NCI-H146 (cell line): Measurements from ENCODE around the gene FBXO48.
"Not testable (repeated sequence)": the region's sequence is repeated elsewhere in the genome, so short reads cannot be mapped to it uniquely, and the experiment has no call there.

Experiments
- DNase-seq: peaks from one replicate; lab custom pipeline; 2025; lab: John Stamatoyannopoulos, UW

FBXO48 gene, protein sequence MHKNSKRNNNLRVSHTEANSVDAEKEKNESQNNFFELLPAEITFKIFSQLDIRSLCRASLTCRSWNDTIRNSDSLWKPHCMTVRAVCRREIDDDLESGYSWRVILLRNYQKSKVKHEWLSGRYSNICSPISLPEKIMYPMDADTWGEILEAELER

DNA sequence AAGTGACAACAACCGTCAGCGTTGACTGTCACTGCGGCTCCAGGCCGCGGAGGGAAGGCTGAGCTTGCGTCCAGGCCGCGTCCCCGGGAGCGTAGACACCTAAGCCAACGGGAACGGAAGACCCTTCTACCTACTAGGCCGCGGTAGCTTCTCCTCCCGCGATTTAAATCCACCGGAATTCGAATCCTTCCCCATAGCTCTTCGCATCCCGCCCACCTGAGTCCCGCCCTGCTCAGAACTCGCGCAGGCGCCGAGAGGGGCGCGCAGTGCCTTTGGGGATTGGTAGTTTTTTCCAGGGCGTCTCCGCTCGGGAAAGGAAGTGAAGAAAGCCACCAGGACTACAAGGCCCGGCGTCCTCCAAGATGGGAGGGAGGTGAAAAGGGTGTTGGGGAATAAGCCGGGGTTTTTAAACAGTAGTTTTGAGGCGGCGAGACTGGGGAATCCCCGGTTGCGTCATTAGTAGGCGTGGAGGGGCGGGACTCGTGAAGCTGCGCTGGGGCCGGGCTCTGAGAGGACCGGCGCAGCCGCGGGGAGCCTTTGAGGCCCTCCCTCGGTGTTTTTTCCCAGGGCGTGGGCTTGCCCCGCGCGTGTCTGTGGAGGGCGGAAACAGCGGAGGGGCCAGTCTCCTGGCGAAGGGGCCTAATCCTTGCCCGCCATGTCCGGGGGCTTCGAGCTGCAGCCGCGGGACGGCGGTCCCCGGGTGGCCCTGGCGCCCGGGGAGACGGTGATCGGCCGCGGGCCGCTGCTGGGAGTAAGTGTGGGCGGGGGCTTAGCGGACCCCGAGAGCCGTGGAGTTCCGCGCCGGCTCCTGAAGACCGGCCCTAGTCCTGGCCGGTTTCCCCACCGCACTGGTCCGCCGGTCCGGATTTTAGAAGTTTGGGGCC, at the start of gene FBXO48, which contains the start of gene APLF:
Gene FBXO48 (minus strand): TSS at position 218 of the 884 bp plus-strand sequence. CDS start 2,149 bp downstream, outside the sequence.
Gene APLF (plus strand): TSS at position 509 of the 884 bp plus-strand sequence. CDS start 147 bp downstream, at position 656.
- peak; percentile 98 for DNase-seq

DNA sequence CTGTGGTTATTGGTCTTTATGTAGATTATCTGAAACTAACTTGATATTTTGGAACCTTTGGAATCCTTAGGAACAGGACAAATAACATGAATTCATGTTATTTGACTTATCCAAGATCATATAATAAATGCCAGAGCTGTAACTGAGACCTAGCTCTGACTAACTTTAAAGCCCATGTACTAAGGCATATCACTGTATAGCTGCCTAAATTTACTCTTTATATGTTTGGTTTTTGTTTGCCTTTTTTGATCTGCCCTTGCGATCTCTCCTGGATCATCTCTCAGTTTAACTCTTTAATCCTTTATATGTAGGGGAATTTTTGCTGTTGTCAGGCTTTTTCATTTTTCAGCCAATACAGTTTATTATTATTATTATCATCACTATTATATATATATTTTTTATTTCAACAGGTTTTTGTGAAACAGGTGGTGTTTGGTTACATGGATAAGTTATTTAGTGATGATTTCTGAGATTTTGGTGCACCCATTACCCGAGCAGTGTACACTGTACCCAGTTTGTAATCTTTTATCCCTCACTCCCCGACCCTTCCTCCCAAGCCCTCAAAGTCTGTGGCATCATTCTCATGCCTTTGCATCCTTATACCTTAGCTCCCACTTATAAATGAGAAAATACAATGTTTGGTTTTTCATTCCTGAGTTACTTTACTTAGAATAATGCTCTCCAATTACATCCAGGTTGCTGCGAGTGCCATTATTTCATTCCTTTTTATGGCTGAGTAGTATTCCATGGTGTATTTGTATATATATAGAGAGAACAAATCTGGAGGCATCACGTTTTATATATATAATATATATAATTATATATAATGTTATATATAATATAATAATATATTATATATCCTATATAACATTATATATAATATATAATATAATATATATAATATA, 49.2 kb upstream of the FBXO48 start:
- DNase-seq: no peak

DNA sequence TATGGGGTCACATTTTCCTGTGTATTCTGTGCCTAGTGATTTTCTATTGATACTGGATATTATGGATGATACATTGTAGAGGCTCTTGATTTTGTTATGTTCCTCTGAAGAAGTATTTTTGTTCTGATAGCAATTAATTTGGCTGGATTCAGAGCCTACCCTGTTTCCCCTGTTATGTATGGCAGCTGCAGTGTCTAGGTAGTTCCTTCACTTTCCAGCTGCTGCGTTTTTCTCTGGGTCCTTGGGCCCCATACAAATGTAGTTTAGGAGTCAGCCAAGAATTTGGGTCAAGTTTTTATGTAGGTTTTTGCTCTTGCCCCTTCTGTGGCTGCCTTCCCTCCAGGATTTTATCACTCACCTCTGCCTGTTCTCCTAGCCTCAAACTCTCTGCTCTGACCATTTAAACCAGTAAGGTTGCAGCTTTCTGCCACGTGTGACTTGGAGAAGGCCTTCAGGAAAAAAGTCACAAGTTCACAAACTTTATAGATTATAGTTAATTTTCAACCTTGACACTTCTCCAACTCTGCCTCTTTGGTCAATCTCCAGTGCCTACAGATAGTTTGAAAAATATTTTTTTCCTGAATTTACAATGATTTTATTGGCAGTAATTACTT, 47.3 kb upstream of the FBXO48 start:
- DNase-seq: no peak

DNA sequence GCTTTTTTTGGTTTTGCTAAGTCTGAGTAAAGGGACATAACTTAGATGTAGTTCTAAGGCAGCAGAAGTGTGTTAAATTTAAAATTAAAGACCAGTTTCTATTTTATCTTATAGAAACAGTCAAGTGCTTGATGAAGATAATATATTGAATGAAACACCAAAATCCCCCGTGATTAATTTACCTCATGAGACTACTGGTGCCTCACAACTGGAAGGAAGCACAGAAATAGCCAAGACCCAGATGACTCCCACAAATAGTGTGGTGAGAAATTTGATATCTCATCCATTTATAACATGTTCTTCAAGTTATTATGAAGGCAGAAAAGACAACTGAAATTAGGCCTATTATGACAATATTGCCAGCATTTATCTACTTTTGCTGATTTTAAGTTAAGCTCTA, 45.9 kb upstream of the FBXO48 start:
- no peak for DNase-seq

DNA sequence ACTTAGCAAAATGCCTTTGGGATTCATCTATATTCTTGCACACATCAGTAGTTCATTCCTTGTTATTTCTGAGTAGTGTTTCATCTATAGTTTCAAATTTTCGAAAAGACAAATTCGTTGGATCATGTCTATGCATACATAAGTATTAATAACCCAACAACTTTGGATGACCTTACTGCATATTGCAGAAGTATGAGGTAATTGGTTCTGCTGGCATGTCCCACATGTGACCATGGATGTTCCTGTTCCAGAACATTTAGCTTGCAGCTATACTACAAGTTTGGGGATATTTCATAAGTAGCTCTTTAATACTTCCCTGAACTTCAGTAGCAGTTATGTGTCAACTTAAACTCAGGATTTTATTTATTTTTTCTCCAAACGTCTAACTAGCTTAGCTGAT, 45.2 kb upstream of the FBXO48 start:
- no peak for DNase-seq

DNA sequence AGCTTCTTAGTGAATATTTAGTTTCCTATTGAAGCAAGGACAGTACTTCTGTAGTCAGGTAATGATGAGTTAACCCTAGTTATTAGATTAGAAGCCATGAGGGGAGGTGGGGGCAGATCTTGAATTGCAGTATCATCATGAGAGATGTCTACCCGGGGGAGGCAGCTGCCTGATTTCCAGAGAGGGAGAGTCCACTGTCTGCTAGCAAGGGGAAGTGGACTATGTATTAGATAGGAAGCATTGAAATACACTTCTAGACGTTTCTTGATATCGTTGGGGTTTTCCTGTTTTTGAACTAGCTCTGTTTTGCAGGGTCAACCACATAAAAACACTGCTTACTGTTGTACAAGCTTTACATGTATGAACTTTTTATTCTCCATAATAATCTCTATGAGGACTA, 39.1 kb upstream of the FBXO48 start:
- DNase-seq: no peak

DNA sequence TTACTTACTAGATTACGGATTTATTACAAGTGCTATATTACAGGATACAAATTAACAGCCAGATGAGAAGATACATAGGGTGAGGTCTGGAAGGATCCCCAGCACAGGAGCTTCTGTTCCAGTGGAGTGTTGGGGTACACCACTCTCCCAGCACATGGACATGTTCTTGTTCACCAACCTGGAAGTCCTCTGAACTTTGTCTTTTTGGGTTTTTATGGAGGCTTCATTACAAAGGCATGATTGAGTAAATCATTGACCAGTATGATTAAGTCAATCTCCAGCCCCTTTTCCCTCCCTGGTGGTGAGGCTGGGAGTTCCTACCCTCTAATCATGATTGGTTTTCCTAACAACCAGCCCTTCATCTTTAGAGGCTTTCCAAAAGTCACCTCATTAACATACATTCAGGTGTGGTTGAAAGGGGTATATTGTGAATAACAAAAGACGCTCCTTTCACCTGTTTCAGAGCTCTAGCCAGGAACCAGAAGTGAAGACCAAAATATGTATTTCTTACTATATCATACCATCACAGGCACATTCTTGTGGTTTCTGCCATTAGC, 38.6 kb upstream of the FBXO48 start:
- DNase-seq: no peak

DNA sequence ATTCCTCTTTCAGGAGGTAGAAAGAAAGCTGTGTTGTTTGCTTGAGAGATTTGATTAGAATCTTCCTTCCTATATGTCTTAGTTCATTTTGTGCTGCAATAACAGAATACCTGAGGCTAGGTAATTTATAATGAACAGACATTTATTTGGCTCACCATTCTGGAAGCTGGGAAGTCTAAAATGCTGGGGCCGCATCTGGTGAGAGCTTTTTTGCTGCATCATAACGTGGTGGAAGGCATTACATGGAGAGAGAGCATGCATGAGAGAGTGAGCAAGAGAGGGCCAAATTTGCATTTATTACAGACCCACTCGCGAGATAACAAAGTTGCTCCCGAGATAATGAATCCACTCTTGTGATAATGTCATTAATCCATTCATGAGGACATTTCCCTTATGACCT, 34.7 kb upstream of the FBXO48 start:
- DNase-seq: no peak

DNA sequence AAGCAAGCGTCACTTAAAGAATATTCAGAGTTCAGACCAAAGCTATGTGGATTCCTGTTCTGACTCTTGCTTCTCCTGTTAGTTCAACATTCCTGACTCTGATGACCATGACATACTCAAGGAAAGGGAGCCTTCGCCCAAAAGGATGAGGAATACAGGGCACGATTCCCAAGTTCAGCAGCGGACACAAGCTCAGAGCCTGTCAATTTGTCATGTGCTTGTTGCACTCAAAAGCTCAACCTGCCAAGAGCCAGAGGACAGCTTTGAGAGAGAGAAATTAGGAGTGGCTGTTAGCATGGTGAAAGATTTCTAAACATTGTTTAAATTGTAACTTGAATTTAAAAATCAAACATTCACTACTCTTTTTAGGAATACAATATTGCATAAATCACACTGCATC, 33.6 kb upstream of the FBXO48 start:
- DNase-seq: no peak

DNA sequence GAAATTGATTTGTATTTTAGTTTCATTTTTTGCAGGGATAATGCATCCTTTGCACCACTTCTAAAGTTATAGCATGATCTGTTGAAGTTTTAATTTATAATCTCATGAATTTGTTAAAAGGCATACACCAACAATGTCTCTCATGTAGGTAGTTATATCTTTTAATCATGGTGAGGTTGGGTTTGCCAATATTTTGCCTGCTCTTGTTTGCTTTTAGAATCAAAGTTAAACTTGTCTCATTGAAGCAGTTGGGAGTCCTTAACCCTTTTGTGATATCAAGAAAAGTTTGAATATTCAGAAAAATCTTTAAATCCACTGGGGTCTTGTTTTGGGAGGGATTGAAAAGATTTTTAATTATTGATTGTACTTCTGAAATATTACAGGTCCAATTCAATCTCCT, 32.0 kb upstream of the FBXO48 start:
- DNase-seq: no peak

DNA sequence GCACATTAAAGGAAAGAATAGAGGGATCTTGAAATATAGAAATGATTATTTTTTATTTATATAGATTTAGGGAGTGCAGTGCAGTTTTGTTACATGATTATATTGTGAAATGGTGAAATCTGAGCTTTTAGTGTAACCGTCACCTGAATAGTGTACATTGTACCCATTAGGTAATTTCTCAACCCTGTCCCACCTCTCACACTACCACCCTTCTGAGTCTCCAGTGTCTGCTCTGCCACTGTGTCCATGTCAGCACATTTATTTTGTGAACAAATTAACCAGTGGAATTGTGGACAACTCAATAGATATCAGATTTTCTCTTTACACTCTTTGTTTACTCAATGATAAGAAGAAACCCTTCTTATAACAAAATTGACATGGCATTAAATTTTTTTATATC, 24.5 kb upstream of the FBXO48 start:
- DNase-seq: no peak

DNA sequence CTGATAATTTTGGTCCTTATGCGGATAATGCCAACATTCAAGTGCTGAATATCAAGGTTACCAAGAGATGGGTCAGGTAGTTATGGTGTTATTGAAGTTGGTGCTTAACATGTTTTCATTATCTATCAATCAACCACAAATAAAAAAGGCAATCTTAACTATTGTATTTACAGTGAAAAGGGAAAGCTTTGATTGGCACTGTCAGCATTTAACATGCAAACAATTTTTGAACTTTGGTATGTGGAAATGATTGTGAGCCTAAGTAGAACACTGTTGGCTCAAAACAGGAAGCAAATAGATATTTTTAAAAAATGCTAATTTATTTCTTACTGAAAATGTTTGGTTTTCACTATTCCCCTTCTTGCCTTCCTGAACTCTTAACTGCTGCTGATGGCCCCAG, 22.2 kb upstream of the FBXO48 start:
- no peak for DNase-seq

DNA sequence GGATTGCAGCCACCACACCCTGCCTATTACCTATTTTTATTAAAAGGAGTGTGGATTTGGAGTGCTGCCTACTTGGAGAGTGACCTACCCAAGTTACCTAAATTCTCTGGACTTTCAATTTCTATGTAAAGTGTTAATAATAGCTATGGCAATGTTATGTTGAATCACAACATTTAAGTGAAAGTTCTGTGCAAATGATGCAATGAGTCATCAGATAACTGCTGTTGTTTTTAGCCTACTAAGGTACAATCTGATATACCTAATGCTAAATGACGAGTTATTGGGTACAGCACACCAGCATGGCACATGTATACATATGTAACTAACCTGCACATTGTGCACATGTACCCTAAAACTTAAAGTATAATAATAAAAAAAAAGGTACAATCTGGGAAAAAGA, 21.5 kb upstream of the FBXO48 start:
- not testable (repeated sequence) for DNase-seq

DNA sequence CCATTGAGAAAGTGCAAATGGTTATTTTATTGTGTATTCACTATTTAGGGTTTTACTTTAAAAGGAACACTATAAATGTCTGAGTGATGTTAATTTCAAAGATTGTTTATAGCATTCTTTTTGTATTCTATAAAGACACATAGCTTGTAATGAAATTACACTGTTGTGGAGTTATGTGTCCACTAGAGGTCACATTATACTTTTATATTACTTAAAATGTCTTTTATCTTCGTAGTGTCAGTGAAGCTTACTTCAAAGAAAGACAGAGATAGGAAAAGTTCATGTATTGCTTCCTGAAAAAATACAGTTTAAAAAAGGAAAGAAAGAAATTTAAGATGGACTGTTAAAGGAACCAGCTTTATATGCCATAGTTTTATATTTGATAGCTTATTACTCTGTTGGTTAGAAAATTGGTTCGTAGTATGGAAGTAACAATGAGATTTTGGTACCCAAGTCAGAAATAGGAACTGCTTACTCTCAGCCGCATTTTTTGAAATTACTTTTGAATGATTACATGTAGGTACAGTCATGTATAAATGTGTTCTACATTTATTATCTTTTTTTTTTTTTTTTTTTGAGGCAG, 20.8 kb upstream of the FBXO48 start:
- no peak for DNase-seq

DNA sequence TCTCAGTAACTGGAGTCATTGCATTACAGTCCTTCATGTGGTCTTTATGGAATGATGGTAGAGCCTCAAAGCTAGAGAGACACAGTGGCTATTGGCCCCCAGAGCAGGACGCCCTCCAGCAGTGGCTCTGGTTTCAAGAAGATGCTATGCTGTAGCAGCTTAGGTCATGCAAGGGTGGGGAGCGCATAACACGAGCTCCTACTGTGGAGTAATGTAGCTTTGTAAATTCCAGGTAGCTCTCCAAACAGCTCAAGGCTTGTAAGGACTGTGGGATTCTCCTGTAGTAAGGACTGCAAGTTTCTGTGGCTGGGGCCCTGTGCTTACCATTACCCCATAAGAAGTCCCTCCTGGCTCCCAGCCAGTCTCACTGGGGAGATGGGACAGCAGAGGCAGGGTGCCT, 15.9 kb upstream of the FBXO48 start:
- no peak for DNase-seq

DNA sequence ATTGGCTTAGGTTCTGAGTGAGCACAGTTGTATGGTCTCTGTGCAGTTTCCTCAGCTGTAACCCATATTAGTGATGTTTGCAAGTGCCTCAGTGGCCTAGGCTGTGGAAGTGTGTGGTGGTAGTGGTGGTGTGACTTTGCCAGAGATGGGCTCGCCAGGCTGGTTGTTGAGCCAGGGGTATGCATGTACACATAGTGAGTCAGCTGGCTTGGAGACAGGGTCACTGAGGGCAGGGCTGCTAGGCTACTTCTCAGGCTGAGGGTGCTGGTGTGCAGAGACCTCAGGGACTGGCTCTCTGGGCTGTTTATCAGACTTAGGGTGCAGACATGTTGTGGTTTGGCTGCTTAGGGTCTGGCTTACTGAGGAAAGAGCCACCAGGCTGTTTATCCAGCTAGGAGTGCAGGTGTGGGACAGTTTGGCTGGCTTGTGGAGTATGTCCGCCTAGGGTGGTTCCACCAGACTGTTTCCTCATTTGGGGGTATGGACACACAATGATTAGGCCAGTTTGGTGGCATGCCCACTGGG, 15.3 kb upstream of the FBXO48 start:
- DNase-seq: no peak

DNA sequence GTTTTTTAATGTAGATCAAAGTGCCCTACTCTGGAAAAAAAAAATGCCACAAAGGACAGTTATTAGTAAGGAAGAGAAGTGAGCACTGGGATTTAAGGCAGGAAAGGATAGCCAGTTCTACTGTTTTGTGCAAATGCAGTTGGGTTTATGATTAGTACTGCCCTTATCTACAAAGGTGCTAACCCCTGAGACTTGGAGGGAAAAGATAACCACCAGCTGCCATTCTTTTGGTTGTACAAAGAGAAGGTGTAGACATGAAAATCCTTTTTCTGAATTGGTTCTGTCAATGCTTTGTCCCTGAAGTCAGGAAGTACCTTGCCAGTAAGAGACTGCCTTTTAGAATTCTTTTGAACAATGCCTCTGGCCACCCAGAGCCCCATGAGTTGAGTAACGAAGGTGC, 11.6 kb upstream of the FBXO48 start:
- no peak for DNase-seq

DNA sequence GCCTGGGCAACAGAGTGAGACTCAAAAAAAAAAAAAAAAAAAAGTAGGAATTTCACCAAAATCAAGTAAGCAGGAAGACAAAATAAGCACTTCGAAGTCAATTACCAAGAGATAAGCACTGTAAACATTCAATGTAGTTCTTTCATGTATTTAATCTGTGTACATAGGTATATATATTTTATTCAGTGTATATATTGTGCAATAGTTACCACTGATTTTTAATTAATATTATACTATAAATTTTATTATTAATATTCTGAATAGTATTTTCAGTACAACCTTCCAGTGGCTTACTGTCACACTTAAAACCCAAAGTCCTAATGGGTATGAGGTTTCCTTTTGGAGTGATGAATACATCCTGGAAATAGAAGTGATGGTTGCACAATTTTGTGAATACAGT, 9.4 kb upstream of the FBXO48 start:
- no peak for DNase-seq

DNA sequence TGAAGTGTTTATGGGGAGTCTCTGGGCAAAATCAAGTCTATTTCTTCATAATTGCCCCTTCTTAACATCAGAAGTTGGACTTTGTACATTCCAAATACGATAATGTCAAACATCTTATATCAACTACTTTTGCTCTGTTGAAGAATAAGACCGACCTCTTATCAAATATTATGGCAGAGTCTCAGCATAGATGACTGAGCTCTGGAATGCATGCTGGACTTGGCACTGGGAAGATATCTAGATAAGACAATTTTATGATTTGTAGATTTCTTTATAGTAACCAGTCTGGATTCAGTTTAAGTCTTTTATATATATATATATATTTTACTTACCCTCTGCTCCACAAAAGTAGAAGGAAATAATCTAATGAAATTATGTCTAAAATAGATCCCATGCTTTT, 8.5 kb upstream of the FBXO48 start:
- DNase-seq: no peak

DNA sequence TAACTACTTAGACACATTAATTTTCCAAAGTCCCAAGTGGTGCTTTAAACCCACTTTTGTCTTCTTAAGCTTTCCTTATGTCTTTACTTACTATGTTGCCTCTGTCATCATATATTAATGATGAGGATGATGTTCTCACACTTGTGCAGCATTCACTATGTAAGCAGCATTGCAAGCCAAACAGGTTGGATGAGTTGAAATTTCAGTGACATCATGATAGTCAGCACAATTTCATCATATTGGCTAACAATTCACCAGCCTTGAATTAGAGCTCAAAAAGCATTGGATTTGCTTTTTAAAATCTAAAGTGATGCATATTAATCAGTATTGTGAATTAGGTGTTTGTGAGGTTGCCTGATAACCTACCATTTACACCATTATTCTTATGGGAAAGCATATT, 8.0 kb upstream of the FBXO48 start:
- no peak for DNase-seq

DNA sequence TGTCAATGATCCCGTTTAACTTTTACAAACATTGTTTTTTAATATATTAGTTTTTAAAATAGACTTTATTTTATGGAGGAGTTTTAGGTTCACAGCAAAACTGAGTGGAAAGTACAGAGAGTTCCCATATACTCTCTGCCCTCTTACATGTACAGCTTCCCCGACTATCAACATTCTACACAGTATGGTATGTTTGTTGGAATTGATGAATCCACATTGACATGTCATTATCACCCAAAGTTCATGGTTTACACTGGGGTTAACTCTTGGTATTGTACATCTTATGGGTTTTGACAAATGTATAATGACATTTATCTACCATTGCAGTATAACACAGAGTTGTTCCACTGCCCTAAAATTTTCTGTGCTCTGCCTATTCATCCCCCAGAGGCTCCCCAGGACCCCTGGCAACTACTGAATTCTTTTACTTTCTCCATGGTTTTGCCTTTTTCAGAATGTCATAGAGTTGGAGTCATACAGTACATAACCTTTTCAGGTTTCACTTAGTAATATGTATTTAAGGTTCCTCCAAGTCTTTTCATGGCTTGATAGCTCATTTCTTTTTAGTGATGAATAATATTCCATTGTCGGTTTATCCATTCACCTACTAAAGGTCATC, 5.8 kb upstream of the FBXO48 start:
- DNase-seq: no peak
